IPS DF 6.9 (cell line): ENCODE measurements around the gene CREBRF.

Experiments
- DNase-seq: peaks from one replicate; pipeline ENCODE4 v3.0.0-alpha.2; 2013; ENCODE audit warnings: low read depth, low spot score
- H3K27ac ChIP-seq: one replicate; pipeline ENCODE4 v1.5.1; 2013; ENCODE audit warnings: low read length, control low read depth
- H3K27me3 ChIP-seq: 2 replicates; pipeline ENCODE4 v1.6.1; 2013; ENCODE audit warnings: mild to moderate bottlenecking, low read length; ENCODE audit not compliant: control insufficient read depth, insufficient read depth
- H3K36me3 ChIP-seq: 2 replicates; pipeline ENCODE4 v1.6.1; 2013; ENCODE audit warnings: low read length; ENCODE audit not compliant: control insufficient read depth, insufficient read depth
- H3K4me1 ChIP-seq: 2 replicates; pipeline ENCODE4 v1.6.1; 2013; ENCODE audit warnings: low read length; ENCODE audit not compliant: control insufficient read depth, insufficient read depth
- H3K4me3 ChIP-seq: 2 replicates; pipeline ENCODE4 v1.5.1; 2013; ENCODE audit warnings: mild to moderate bottlenecking, low read length
- H3K9me3 ChIP-seq: 2 replicates; pipeline ENCODE4 v1.6.1; 2013; ENCODE audit warnings: low read length, inconsistent platforms; ENCODE audit not compliant: control insufficient read depth, insufficient read depth
- WGBS: extraction: QIAGEN DNeasy Blood & Tissue Kit; methylation state at CpG from one replicate; pipeline ENCODE4 v1.1.7; 2013; ENCODE audit warnings: mixed read lengths, missing lambda C conversion rate; ENCODE audit not compliant: insufficient read length, insufficient coverage; 5-methylcytosine and 5-hydroxymethylcytosine counted together

CREBRF gene

GRCh38 chr5:173053041-173053440 lies 3.1 kb upstream of the CREBRF start:
- Histone ChIP-seq H3K27ac (no peak overlapping the region), H3K27me3 (no peaks in the 10 kb centered on the region), H3K9me3 (no peaks in the 10 kb centered on the region), H3K4me1 (no peaks in the 10 kb centered on the region), H3K4me3 (no peak overlapping the region), H3K36me3 (no peaks in the 10 kb centered on the region)
- WGBS: no CpG with 5 or more reads among the region's 3 CpGs
- no peak for DNase-seq

GRCh38 chr5:173055042-173055721 lies 970 bp upstream of the CREBRF start:
- Histone ChIP-seq H3K27ac (no peak overlapping the region), H3K4me3 (peak overlapping the region; percentile 83; the same call in 1 of the 2 replicates), H3K27me3 (no peaks in the 10 kb centered on the region), H3K9me3 (no peaks in the 10 kb centered on the region), H3K36me3 (no peaks in the 10 kb centered on the region), H3K4me1 (no peaks in the 10 kb centered on the region)
- no CpG with 5 or more reads among the region's 10 CpGs for WGBS
- DNase-seq: no peak

- no CpG with 5 or more reads among the region's 11 CpGs for WGBS
- H3K27me3 ChIP-seq: no peaks in the 10 kb centered on the region
- no peaks in the 10 kb centered on the region for H3K4me1 ChIP-seq
- DNase-seq: no peak
- no peak overlapping the region for H3K27ac ChIP-seq
- no peaks in the 10 kb centered on the region for H3K36me3 ChIP-seq
- peak overlapping the region; percentile 83; the same call in 1 of the 2 replicates for H3K4me3 ChIP-seq
- H3K9me3 ChIP-seq: no peaks in the 10 kb centered on the region
Measured at GRCh38 chr5:173055722-173055982, 500 bp upstream of the CREBRF start.

- Histone ChIP-seq H3K9me3 (no peaks in the 10 kb centered on the region), H3K36me3 (no peaks in the 10 kb centered on the region), H3K4me3 (peak overlapping the region; percentile 83), H3K27me3 (no peaks in the 10 kb centered on the region), H3K27ac (no peak overlapping the region), H3K4me1 (no peaks in the 10 kb centered on the region)
- no CpG with 5 or more reads among the region's 27 CpGs for WGBS
- DNase-seq: no peak
Measured at GRCh38 chr5:173056783-173057061, 570 bp downstream of the CREBRF start.

GRCh38 chr5:173057062-173057924 lies 1.1 kb downstream of the CREBRF start:
- no peaks in the 10 kb centered on the region for H3K4me1 ChIP-seq
- no CpG with 5 or more reads among the region's 38 CpGs for WGBS
- peak; percentile 88 for DNase-seq
- peak overlapping the region; percentile 83; the same call in 1 of the 2 replicates for H3K4me3 ChIP-seq
- no peaks in the 10 kb centered on the region for H3K9me3 ChIP-seq
- H3K27me3 ChIP-seq: no peaks in the 10 kb centered on the region
- H3K36me3 ChIP-seq: no peaks in the 10 kb centered on the region
- no peak overlapping the region for H3K27ac ChIP-seq

- WGBS: no CpG with 5 or more reads among the region's 4 CpGs
- Histone ChIP-seq H3K36me3 (no peaks in the 10 kb centered on the region), H3K4me1 (no peaks in the 10 kb centered on the region), H3K4me3 (no peak overlapping the region), H3K9me3 (no peaks in the 10 kb centered on the region), H3K27me3 (no peaks in the 10 kb centered on the region), H3K27ac (no peak overlapping the region)
- DNase-seq: no peak
Measured at GRCh38 chr5:173062141-173062540, 6.0 kb downstream of the CREBRF start.

GRCh38 chr5:173065155-173065554 lies 9.0 kb downstream of the CREBRF start:
- DNase-seq: no peak

GRCh38 chr5:173069671-173070070 lies 13.5 kb downstream of the CREBRF start:
- no peaks in the 10 kb centered on the region for H3K4me1 ChIP-seq
- no peak for DNase-seq
- H3K9me3 ChIP-seq: no peaks in the 10 kb centered on the region
- H3K27ac ChIP-seq: no peak overlapping the region
- no peaks in the 10 kb centered on the region for H3K27me3 ChIP-seq
- no CpG with 5 or more reads among the region's 7 CpGs for WGBS
- no peak overlapping the region for H3K4me3 ChIP-seq
- no peaks in the 10 kb centered on the region for H3K36me3 ChIP-seq

More at GRCh38 chr5:173065155-173065554, 9.0 kb downstream of the CREBRF start:
- Histone ChIP-seq H3K4me1 (no peaks in the 10 kb centered on the region), H3K27me3 (no peaks in the 10 kb centered on the region), H3K27ac (no peak overlapping the region), H3K4me3 (no peak overlapping the region), H3K36me3 (no peaks in the 10 kb centered on the region), H3K9me3 (no peaks in the 10 kb centered on the region)

GRCh38 chr5:173075137-173075843 lies 19.1 kb downstream of the CREBRF start:
- H3K27me3 ChIP-seq: no peaks in the 10 kb centered on the region
- DNase-seq: no peak
- H3K27ac ChIP-seq: no peak overlapping the region
- no peak overlapping the region for H3K4me3 ChIP-seq
- H3K9me3 ChIP-seq: no peaks in the 10 kb centered on the region
- no CpG with 5 or more reads among the region's 5 CpGs for WGBS
- H3K4me1 ChIP-seq: no peaks in the 10 kb centered on the region
- H3K36me3 ChIP-seq: no peaks in the 10 kb centered on the region

- no peaks in the 10 kb centered on the region for H3K9me3 ChIP-seq
Measured at GRCh38 chr5:173075970-173076369, 19.8 kb downstream of the CREBRF start.

More at GRCh38 chr5:173075970-173076369, 19.8 kb downstream of the CREBRF start:
- H3K27ac ChIP-seq: no peak overlapping the region
- H3K4me1 ChIP-seq: no peaks in the 10 kb centered on the region
- H3K4me3 ChIP-seq: no peak overlapping the region
- WGBS: no CpG with 5 or more reads among the region's 5 CpGs
- no peaks in the 10 kb centered on the region for H3K36me3 ChIP-seq
- H3K27me3 ChIP-seq: no peaks in the 10 kb centered on the region
- no peak for DNase-seq
